GM12874 (cell line): ENCODE results near the gene P2RX2.

Source experiments
- TF ChIP-seq, protein P1 (sequence below): IDR thresholded peaks from 2 replicates; pipeline ENCODE4 v1.5.1; 2011; ENCODE audit warnings: low read depth, mild to moderate bottlenecking, control low read depth, low read length, moderate library complexity; ENCODE audit not compliant: insufficient read depth

Gene P2RX2

GRCh38 chr12:132584429-132584828 is 34.1 kb upstream of the P2RX2 start:
- TF ChIP-seq, protein P1, sequence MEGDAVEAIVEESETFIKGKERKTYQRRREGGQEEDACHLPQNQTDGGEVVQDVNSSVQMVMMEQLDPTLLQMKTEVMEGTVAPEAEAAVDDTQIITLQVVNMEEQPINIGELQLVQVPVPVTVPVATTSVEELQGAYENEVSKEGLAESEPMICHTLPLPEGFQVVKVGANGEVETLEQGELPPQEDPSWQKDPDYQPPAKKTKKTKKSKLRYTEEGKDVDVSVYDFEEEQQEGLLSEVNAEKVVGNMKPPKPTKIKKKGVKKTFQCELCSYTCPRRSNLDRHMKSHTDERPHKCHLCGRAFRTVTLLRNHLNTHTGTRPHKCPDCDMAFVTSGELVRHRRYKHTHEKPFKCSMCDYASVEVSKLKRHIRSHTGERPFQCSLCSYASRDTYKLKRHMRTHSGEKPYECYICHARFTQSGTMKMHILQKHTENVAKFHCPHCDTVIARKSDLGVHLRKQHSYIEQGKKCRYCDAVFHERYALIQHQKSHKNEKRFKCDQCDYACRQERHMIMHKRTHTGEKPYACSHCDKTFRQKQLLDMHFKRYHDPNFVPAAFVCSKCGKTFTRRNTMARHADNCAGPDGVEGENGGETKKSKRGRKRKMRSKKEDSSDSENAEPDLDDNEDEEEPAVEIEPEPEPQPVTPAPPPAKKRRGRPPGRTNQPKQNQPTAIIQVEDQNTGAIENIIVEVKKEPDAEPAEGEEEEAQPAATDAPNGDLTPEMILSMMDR, result no peak

GRCh38 chr12:132585177-132585576 is 33.4 kb upstream of the P2RX2 start:
- TF ChIP-seq, protein P1, result no peak

DNA sequence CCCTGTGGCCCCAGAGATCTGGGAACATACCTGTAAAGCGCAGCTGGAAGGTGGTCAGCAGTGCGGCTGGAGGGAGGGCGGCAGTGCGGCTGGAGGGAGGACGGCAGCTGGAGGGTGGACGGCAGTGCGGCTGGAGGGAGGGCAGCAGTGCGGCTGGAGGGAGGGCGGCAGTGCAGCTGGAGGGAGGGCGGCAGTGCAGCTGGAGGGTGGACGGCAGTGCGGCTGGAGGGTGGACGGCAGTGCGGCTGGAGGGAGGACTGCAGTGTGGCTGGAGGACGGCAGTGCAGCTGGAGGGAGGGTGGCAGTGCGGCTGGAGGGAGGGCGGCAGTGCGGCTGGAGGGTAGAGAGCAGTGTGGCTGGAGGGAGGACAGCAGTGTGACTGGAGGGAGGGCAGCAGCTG is 31.6 kb upstream of the P2RX2 start:
- TF ChIP-seq, protein P1, result no peak

DNA sequence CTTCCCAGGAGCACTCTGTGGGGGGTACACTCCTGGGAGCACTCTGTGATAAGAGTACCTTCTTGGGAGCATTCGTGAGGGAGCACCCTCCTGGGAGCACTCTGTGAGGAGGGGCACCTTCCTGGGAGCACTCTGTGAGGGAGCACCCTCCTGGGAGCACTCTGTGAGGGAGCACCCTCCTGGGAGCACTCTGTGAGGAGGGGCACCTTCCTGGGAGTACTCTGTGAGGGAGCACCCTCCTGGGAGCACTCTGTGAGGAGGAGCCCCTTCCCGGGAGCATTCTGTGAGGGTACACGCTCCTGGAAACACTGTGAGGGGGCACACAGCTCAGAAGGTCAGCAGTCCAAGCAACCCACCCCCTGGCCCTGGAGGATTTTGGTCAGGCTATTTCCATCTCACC is 30.8 kb upstream of the P2RX2 start:
- TF ChIP-seq, protein P1, result no peak

- TF ChIP-seq, protein P1, result no peak
Observed at GRCh38 chr12:132588319-132588718, 30.3 kb upstream of the P2RX2 start.

DNA sequence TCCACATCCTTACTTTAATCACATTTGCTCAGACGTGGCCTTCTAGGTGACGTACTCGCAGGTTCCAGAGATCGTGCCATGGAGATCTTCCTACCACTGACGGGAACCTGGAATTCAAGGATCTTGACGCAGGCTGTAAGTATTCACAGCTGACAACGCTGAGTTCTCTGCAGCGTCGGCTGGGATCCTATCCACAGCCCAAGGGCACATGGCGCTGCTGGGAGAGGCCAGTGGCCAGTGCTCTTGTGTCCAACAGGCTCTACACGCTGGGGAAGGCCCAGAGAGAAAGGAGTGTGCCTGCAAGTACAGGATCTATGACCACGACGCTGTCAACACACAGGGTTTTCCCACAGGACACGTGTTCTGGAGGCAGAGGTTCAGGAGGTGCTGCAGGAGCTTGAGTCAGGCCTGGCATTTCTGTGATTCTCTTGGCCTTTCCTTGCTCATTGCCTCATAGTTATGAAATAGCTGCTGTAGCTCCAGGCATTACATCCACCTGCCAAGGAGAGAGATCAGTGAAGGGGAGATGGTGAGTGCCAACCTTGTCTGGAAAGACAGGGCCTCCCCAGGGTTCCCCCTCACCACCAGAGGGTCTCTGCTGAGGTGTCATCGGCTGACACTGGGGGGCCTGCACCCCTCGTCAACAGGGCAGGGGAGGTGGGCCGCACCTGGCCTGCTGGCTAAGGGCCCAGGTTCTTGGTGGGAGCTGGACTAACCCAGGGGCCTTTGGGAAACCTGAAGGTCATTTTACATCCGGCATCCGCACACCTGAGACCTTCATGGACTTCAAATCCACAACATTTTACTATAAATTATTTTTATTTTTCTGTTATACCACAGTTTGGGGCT is 29.5 kb upstream of the P2RX2 start:
- TF ChIP-seq, protein P1, result no peak

- TF ChIP-seq, protein P1, result no peak
Observed at GRCh38 chr12:132591107-132591935, 27.3 kb upstream of the P2RX2 start.
